ENCODE results near the gene NUCB2. TPM values are rescaled to one million over a fixed set of nuclear protein-coding genes. Genes with fewer than 3 reads are reported as not detected.

NUCB2 gene
- total RNA-seq, 1 donor from 2014 or later = 93.7 TPM

- no peak for ATAC-seq
Measured at GRCh38 chr11:17333799-17334586, 57.5 kb downstream of the NUCB2 start.

- no peak for ATAC-seq
Measured at GRCh38 chr11:17343257-17343656, 66.7 kb downstream of the NUCB2 start.

- ATAC-seq = no peak
Measured at GRCh38 chr11:17343907-17344306, 67.4 kb downstream of the NUCB2 start.

- ATAC-seq = no peak
Measured at GRCh38 chr11:17347676-17348075, 71.1 kb downstream of the NUCB2 start.

- no peak for ATAC-seq
Measured at GRCh38 chr11:17350455-17351171, 74.1 kb downstream of the NUCB2 start.

- no peak for ATAC-seq
Measured at GRCh38 chr11:17351172-17351509, 74.6 kb downstream of the NUCB2 start.

DNA sequence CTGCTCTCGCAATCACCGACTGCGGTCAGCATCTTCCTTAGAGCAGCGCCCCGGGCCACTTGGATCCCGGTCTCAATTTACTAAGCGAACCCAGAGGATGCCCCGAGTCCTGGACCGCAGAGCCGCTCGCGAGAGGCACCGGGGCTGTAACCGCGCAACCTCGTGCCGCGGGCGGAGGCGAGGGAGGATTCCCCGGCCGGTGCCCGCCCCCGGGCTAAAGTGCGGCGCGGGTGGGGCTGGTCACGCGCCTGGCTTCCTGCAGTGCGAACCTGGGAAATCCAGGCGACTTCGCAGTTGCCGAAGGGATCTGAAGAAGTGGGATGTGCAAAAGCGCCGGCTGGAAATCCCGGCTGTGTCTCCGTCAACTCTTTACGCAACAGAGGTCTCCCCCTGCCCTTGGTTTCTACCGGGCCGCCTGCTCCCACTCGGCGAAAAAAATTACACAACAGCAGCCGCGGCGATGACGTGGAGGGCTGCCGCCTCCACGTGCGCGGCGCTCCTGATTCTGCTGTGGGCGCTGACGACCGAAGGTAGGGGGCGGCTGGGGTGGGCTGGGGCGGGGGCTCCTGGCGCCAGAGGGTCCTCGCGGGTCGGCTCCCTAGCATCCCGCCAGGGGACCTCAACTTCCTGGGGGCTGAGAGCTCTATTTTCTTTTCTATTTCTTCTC lies 75.1 kb downstream of the NUCB2 start, which contains the start of gene NCR3LG1:
Gene NCR3LG1, plus strand, starts transcription at position 291 of the 667 bp plus-strand sequence. Its CDS starts 170 bp downstream, at position 461.
- peak; percentile 55 for ATAC-seq

DNA sequence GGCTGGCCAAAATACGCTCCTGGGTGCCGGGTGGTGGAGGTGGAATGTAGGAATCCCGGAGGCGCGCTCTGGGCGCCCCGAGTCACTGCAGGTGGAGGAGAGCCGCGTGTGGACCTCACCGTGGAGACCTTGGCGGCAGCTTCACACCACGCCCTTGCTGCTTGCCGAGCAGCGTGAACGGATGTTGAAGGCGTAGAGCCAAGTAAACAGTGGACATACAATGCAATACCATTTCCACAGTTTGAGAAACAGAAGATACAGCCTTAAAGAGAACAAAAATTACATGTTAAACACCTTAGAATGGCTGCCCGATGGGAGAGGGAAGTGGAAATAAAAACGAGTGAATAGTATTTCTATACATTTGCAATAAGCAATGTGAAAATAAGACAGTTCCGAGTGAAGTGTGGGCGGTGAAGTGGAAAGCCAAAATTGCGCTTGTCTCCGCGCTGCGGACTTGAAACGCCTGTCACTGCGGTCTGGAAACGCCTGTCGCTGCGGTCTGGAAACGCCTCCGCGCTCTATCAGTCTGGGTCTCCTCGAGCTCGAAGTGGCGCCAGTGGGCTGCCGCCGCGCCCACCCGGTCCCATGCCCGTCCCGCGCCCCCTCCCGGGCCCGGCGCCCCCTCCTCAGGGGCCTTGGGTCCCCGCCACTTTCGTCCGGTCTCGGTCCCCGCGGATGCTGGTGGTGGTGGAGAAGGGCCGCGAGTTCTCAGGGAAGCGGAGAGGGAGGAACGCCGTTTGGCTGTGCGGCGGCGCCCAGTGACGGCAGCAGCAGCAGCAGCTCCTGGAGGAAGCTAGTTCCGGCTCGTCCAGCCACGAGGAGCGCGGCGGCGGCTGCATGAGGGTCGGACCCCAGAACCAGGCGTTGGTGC lies 76.6 kb downstream of the NUCB2 start:
- peak; percentile 62 for ATAC-seq

GRCh38 chr11:17353821-17354600 lies 77.5 kb downstream of the NUCB2 start:
- no peak for ATAC-seq

DNA sequence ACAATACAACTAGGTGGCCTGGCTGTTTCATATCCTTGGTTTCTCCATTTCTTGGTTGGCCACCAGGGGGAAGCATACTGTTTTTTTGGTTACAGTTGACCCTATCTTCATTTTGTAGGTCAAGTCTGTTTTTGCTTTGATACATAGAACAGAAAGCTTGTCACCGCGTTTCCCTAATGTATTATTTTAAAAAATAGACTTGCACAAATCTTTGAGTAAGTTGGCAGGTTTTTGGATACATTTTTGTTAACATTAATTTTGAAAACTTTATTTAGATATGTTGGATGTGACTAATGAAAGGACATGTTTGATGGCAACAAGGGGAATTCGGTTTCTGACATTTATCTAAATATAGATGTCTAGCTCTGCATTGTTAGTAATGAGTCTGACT lies 78.1 kb downstream of the NUCB2 start:
- ATAC-seq = peak; percentile 49

DNA sequence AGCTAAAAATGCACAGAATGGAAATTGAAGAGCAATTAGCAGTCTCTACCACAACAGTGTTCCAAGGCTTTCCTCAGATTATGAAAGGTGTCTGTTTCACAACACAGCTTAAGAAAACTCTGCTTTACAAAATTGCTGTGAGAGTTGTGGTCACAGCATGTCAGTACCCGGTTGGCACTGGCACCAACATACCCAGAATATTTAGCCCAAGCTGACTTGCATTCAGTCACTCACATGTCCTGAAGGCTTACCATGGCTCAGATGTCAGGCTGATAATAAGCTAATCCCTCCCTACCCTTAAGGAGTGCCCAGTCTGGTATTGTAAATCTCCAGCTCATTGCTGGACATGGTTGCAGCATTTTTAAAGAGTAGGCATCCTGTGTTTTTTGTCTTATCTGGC lies 90.0 kb downstream of the NUCB2 start:
- ATAC-seq = peak; percentile 63

GRCh38 chr11:17368551-17368950 lies 92.0 kb downstream of the NUCB2 start:
- no peak for ATAC-seq

- no peak for ATAC-seq
Measured at GRCh38 chr11:17369094-17369493, 92.6 kb downstream of the NUCB2 start.

DNA sequence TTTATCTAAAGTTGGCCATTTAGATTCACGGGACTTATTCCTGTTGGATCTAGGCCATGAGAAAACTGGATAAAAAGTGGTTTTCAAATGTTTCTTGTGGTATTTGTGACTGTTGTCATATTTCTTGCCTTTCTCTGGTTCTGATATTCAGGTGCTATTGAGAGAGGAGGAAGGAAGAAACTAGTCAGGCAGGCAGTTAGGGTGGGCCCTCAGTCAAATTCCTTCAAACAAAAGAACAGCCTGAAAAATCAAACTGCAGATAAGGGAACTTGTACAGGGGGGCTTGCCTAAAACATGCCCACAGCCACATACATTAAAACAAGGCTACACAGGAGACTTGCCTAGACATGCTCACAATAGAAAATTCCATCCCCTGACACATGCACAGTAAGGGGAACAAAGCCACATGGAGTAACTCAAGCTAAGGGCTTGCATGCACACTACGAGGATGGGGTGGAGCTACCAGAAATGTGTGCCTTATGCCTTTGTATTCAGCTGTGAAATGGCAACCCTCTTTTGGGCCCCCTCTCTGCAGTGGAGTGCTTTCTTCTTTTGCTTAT lies 93.2 kb downstream of the NUCB2 start:
- ATAC-seq = no peak

GRCh38 chr11:17371614-17372013 lies 95.1 kb downstream of the NUCB2 start:
- ATAC-seq = no peak

DNA sequence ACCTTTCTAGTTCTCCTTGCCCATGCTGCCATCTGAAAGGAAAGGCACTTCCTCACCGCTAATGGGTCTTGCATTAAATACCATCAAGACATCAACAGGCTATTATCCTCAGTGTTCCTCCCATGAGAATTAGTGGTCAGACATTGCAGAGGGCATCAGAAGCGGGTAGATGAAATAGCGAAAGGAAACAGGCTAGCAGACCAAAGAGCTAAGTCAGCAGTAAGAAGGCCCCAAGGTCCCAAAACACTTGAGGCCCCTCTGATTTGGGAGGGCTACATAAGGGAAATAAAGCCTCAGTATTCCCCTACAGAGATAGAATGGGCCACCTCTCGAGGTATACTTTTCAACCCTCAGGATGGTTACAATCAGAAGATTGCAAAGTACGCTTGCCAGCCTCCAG lies 99.0 kb downstream of the NUCB2 start:
- ATAC-seq = no peak

DNA sequence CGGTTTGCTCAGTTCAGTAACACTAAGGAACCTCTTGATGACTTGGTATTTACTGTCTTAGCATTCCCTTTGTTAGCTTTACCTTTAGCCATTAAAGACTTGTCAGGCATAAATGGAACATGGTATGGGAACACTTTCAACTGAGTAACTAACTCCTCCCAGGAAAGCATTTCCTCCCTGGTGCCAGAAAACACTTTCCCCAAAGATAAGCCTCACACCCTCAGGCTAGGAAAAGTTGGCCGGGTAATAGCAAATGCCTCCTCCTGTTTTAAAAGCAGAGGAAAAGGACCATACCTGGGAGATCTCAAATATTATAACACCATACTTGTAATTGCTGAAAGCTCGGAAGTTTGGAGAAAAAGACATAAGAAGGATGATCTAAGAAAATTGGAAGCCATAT lies 100.0 kb downstream of the NUCB2 start:
- ATAC-seq = peak; percentile 67

DNA sequence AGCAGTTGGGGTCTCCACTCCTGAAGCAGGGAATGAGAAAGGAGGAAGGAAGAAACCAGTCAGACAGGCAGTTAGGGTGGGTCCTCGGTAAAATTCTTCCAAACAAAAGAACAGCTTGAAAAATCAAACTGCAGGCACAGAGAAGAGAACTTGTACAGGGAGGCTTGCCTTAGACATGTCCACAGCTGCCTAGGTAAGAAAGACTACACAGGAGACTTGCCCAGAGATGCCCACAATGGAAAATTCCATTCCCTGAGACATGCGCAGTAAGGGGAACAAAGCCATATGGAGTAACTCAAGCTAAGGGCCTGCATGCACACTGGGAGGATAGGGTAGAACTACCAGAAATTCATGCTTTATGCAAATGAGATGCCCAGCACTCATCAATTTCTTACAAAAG lies 102.1 kb downstream of the NUCB2 start:
- peak; percentile 74 for ATAC-seq

DNA sequence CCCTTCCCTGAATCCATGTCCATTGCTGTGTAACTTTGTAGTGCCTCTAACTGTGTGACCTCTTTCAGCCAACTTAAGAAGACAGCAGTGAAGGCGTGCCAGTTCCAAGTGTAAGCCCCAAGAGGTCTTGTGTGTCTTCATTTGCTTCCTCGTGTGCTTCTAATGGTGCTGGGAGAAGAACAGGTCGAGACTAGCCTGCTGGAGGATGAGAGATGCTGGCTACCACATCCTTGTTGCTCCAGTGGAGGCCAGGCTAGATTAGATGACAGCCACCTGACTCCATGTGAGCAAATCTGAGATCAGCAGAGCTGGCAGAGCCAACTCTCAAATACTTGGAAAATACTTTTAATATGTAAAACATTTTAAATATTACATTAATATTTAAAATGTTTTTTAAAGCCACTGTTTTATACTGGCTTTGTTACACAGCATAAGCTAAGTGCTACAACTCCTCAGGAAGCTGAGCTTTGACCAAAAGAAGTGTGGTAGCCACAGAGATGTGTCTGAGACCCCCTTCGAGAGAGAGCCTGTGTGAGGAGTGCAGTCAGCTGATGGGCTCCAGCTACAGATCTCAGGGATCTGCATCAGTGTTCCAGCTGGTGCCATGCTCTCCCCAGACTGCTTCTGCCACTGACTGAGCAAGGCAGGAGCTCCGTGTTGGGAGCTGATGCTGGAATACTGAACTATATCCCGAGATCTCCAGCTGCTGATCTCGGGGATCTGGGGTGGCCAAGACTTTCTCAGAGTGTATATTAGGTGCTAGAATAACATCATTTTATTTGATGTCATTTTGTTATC lies 103.0 kb downstream of the NUCB2 start:
- ATAC-seq = peak; percentile 69

- ATAC-seq = no peak
Measured at GRCh38 chr11:17381156-17381555, 104.6 kb downstream of the NUCB2 start.

Measured in esophagus mucosa (tissue), 1 donor.